ENCODE results near the gene SH2D6. TPM values are rescaled to one million over a fixed set of nuclear protein-coding genes. Genes with fewer than 3 reads are reported as not detected.

The SH2D6 gene
- total RNA-seq, 2 experiments from 2014 or later: 0.77 to 0.96 TPM

DNA sequence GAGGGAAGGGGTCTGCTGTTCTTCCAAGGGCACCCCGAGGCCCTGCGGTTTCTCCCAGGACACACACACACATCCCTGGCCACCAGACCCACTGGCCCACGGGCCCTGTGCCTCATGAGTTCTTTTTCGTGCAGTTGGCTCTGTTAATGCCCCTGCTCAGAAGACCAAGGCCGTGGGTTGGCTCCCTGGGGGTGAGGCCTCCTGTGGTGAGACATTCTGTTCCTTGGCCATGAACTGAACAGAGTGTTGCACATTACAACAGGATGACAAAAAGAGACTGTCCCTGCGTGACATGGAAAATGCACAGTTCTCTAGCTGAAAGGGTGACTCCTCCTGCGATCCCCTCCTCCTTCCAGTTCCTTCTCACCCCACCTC lies 30.7 kb downstream of the SH2D6 start:
- H3K4me3 Mint-ChIP-seq: no peak overlapping the region
- H3K27ac Mint-ChIP-seq: no peak overlapping the region
- DNase-seq: no peak
- intact Hi-C loops (cut with micrococcal nuclease): no loop called here
- TF ChIP-seq, protein P1, sequence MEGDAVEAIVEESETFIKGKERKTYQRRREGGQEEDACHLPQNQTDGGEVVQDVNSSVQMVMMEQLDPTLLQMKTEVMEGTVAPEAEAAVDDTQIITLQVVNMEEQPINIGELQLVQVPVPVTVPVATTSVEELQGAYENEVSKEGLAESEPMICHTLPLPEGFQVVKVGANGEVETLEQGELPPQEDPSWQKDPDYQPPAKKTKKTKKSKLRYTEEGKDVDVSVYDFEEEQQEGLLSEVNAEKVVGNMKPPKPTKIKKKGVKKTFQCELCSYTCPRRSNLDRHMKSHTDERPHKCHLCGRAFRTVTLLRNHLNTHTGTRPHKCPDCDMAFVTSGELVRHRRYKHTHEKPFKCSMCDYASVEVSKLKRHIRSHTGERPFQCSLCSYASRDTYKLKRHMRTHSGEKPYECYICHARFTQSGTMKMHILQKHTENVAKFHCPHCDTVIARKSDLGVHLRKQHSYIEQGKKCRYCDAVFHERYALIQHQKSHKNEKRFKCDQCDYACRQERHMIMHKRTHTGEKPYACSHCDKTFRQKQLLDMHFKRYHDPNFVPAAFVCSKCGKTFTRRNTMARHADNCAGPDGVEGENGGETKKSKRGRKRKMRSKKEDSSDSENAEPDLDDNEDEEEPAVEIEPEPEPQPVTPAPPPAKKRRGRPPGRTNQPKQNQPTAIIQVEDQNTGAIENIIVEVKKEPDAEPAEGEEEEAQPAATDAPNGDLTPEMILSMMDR (IDR thresholded peaks at IDR 0.05): no peak
- ChIA-PET POLR2A (interaction anchor here (0.8 to 1.0 kb wide), 2 partner anchors 21 to 90 kb away, joined by 3 read pairs; partner anchors contain the start of gene MAT2A), CTCF (interaction anchor here (0.6 kb wide), 1 partner anchor 29 kb away, joined by 3 read pairs; no protein-coding TSS in a partner anchor)
- H3K9me3 Mint-ChIP-seq: no peaks in the 10 kb centered on the region
- no peaks in the 10 kb centered on the region for H3K4me1 Mint-ChIP-seq (ENCODE audit: low read depth)
- ATAC-seq: no peak
- no peaks in the 10 kb centered on the region for H3K36me3 Mint-ChIP-seq (ENCODE audit: low read depth)
- H3K27me3 Mint-ChIP-seq: no peaks in the 10 kb centered on the region

DNA sequence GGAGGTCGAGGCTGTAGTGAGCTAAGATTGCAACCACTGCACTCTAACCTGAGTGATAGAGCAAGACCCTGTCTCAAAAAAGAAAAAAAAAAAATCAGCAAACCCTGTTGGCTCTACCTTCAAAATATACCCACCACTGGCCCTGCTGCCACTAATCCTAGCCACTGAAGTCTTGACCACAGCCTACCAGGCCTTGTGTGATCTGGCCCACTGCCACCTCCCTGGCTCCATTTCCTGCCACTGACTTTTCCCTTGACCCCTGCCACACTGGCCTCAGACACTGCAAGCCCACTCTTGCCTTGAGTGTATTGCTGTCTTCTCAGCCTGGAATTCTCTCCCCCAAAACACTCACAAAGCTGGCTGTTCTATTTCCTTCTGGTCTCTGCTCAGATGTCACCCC lies 33.7 kb downstream of the SH2D6 start:
- Mint-ChIP-seq H3K4me3 (no peak overlapping the region), H3K9me3 (no peaks in the 10 kb centered on the region), H3K36me3 (ENCODE audit: low read depth) (no peaks in the 10 kb centered on the region), H3K27me3 (no peaks in the 10 kb centered on the region), H3K27ac (no peak overlapping the region), H3K4me1 (ENCODE audit: low read depth) (no peaks in the 10 kb centered on the region)
- CTCF ChIA-PET: interaction anchor here (1.0 kb wide), 1 partner anchor 10 kb away, joined by 3 read pairs; no protein-coding TSS in a partner anchor
- DNase-seq (no peak), ATAC-seq (no peak)
- TF ChIP-seq, protein P1 (IDR thresholded peaks at IDR 0.05): no peak
- intact Hi-C loops (cut with micrococcal nuclease): no loop called here
- POLR2A ChIA-PET: interaction anchor here (0.6 to 1.5 kb wide), 2 partner anchors 14 to 98 kb away, joined by 3 to 5 read pairs; no protein-coding TSS in a partner anchor

DNA sequence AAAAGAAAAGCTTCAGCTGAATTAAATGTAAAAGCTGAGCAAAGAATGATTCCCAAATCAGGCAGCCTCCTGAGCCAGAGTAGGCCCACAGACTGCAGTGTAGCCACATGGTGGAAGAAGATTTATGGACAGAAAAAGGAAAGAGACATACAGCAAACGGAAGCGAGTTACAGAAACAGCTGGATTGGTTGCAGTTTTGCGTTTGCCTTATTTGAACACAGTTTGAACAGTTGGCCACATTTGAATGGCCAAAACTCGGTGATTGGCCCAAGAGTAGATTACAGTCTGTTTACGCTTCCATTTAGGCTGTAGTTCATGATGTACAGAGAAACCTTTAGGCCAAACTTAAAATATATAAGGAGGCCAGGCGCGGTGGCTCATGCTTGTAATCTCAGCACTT lies 35.1 kb downstream of the SH2D6 start:
- Mint-ChIP-seq H3K4me1 (ENCODE audit: low read depth) (no peaks in the 10 kb centered on the region), H3K27ac (no peak overlapping the region), H3K9me3 (no peaks in the 10 kb centered on the region), H3K36me3 (ENCODE audit: low read depth) (no peaks in the 10 kb centered on the region), H3K4me3 (no peak overlapping the region), H3K27me3 (no peaks in the 10 kb centered on the region)
- POLR2A ChIA-PET: interaction anchor here (0.6 kb wide), 1 partner anchor 86 kb away, joined by 3 read pairs; the partner anchor contains the start of gene MAT2A
- TF ChIP-seq, protein P1 (IDR thresholded peaks at IDR 0.05): no peak
- CTCF ChIA-PET: no interaction called here
- intact Hi-C loops (cut with micrococcal nuclease): no loop called here
- ATAC-seq (no peak), DNase-seq (no peak)

DNA sequence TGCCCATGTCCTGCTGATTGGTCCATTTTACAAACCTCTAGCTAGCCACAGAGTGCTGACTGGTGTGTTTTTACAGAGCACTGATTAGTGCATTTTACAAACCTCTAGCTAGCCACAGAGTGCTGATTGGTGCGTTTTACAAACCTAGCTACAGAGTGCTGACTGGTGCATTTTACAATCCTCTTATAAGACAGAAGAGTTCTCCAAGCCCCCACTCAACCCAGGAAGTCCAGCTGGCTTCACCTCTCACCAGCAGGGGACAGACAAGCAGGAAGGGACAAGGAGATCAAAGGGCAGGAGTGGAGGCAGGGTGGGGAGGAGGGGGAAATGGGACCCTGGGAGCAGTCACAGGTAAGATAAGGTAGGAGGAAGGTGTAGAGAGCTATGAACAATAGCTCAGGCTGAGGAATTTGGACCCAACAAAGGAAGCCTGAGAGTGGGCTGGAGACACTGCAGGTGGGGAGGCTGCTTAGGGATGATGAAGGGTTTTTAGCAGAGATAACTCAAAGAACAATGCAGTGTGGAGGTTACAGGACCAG lies 37.1 kb downstream of the SH2D6 start:
- CTCF ChIA-PET: interaction anchor here (0.9 to 1.4 kb wide), 2 partner anchors 14 to 62 kb away, joined by 3 read pairs; no protein-coding TSS in a partner anchor

DNA sequence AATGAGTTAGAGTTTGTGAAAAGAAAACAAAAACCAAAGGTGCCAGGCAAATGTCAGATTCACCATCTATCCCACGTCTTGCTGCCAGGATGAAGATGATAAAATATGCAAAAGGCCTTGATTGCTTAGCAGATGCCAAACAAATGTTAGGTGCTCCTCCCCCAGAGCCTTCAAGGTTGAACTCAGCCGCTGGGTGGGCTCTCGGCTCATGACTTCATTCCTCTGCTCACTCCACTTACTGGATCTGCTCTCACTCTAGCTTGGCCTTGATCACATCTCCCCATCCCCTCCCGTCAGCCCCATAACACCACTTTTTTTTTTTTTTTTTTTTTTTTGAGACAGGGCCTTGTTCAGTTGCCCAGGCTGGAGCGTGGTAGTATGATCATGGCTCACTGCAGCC lies 38.5 kb downstream of the SH2D6 start:
- Mint-ChIP-seq H3K9me3 (no peaks in the 10 kb centered on the region), H3K36me3 (ENCODE audit: low read depth) (no peaks in the 10 kb centered on the region), H3K27me3 (no peaks in the 10 kb centered on the region), H3K27ac (no peak overlapping the region), H3K4me3 (no peak overlapping the region), H3K4me1 (ENCODE audit: low read depth) (no peaks in the 10 kb centered on the region)
- TF ChIP-seq, protein P1 (IDR thresholded peaks at IDR 0.05): no peak
- ChIA-PET CTCF (no interaction called here), POLR2A (interaction anchor here (1.5 kb wide), 1 partner anchor 82 kb away, joined by 4 read pairs; the partner anchor contains the start of gene MAT2A)
- DNase-seq (no peak), ATAC-seq (no peak)
- intact Hi-C loops (cut with micrococcal nuclease): no loop called here

More for the DNA sequence above, 37.1 kb downstream of the SH2D6 start:
- no peak for ATAC-seq
- POLR2A ChIA-PET: no interaction called here
- Mint-ChIP-seq H3K9me3 (no peaks in the 10 kb centered on the region), H3K36me3 (ENCODE audit: low read depth) (no peaks in the 10 kb centered on the region), H3K4me3 (no peak overlapping the region), H3K27me3 (no peaks in the 10 kb centered on the region), H3K4me1 (ENCODE audit: low read depth) (no peaks in the 10 kb centered on the region), H3K27ac (no peak overlapping the region)
- no peak for DNase-seq
- TF ChIP-seq, protein P1 (IDR thresholded peaks at IDR 0.05): no peak
- intact Hi-C loops (cut with micrococcal nuclease): no loop called here
